Prostate gland (tissue), 2 donors: ENCODE results near the gene EML4.

Experiments
- POLR2A ChIP-seq: fragments of 450-650 bp; IDR thresholded peaks from one replicate; pipeline ENCODE4 v1.6.1; 2016; ENCODE audit warnings: antibody characterized with exemption, mild to moderate bottlenecking
- TF ChIP-seq, protein P1 (sequence below), 4 experiments: fragments of 200-600 bp in 2 of 4; fragments of 450-650 bp in 2 of 4; sonication (generic) in 2 of 4; IDR thresholded peaks; 1 replicate in 3 of 4; 2 replicates in 1 of 4; pipeline ENCODE4 v1.5.1; 2016 to 2019; ENCODE audit warnings: antibody characterized with exemption in 4 of 4, mild to moderate bottlenecking in 2 of 4, moderate library complexity in 2 of 4

- TF ChIP-seq POLR2A, result no peak
- TF ChIP-seq, protein P1, sequence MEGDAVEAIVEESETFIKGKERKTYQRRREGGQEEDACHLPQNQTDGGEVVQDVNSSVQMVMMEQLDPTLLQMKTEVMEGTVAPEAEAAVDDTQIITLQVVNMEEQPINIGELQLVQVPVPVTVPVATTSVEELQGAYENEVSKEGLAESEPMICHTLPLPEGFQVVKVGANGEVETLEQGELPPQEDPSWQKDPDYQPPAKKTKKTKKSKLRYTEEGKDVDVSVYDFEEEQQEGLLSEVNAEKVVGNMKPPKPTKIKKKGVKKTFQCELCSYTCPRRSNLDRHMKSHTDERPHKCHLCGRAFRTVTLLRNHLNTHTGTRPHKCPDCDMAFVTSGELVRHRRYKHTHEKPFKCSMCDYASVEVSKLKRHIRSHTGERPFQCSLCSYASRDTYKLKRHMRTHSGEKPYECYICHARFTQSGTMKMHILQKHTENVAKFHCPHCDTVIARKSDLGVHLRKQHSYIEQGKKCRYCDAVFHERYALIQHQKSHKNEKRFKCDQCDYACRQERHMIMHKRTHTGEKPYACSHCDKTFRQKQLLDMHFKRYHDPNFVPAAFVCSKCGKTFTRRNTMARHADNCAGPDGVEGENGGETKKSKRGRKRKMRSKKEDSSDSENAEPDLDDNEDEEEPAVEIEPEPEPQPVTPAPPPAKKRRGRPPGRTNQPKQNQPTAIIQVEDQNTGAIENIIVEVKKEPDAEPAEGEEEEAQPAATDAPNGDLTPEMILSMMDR (IDR thresholded peaks at IDR 0.05), result no peak
Measured at GRCh38 chr2:42197792-42198191, 28.6 kb downstream of the EML4 start.
